GM19043 (cell line): ENCODE results near the gene PLCB3.
A peak's percentile ranks its signal among the peaks of the same experiment; 100 is the strongest.

Source experiments
- ATAC-seq: cut with Tn5 transposase; IDR thresholded peaks from one replicate; pipeline ENCODE4 v1.9.1; 2021; ENCODE audit warnings: low read depth; ENCODE audit not compliant: unreplicated experiment

PLCB3 gene

DNA sequence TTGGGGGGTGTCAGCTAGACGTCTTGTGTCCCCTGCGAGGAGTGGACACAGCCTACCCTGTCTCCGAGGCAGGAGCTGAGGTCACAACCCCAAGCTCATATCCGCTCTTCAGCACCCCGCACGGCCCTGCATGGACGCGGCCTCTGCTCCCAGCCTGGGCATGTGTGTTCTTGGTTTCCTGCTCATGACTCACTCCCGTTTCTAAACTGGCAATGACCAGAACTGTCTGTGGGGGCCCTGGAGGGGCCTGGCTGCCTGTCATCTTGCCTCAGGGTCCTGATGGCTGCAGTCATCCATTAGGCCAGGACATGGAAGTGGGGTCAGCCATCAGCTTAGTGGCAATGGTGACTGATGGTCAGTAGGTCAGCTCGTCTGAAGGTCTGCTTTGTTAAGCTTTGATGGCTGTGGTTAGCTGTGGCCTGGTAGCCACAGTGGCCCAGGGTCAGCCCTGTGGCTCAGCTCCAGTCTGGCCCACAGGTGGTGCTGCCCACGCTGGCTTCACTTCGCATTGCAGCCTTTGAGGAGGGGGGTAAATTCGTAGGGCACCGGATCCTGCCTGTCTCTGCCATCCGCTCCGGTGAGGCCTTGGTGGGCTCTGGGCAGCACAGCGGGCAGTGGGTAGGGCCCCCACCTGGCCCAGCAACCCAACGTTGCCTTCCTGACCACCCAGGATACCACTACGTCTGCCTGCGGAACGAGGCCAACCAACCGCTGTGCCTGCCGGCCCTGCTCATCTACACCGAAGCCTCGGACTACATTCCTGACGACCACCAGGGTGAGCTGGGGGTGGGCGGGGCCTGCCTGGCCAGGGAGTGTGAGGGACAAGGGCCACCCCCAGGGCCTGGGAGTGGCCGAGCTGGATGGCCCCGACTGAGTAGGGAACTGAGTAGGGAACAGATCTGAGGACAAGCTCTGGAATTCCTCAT is 12.0 kb downstream of the PLCB3 start:
- ATAC-seq = no peak

DNA sequence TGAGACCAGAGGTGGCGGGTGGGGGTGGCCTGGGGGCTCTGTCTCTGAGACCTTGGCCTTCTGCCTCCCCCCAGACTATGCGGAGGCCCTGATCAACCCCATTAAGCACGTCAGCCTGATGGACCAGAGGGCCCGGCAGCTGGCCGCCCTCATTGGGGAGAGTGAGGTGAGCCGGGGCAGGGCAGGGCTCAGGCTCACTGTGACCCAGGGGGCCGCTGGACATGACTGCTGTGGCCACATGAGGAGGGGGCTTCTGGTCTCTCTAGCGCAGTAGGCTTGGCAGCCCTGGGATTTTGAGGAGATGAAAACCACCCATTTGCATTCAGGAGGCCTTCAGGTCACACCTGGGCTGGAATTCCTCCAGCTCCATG is 12.6 kb downstream of the PLCB3 start:
- ATAC-seq = no peak

GRCh38 chr11:64264371-64264852 is 13.1 kb downstream of the PLCB3 start:
- no peak for ATAC-seq

GRCh38 chr11:64265176-64266160 is 14.1 kb downstream of the PLCB3 start:
- ATAC-seq = no peak

DNA sequence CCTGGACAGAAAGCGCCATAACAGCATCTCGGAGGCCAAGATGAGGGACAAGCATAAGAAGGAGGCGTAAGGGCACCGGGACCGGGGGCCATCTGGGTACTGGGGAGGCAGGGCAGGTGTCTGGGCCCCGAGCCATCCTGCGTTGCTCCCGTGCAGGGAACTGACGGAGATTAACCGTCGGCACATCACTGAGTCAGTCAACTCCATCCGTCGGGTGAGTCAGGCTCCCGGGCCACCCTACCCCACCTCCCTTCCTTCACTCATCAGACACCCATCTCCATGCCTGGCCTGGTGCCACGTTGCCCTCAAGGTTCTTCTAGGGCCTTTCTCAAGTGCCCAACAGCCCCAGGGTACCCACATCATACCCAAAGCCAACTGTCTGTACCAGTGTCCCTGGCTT is 15.0 kb downstream of the PLCB3 start:
- no peak for ATAC-seq

DNA sequence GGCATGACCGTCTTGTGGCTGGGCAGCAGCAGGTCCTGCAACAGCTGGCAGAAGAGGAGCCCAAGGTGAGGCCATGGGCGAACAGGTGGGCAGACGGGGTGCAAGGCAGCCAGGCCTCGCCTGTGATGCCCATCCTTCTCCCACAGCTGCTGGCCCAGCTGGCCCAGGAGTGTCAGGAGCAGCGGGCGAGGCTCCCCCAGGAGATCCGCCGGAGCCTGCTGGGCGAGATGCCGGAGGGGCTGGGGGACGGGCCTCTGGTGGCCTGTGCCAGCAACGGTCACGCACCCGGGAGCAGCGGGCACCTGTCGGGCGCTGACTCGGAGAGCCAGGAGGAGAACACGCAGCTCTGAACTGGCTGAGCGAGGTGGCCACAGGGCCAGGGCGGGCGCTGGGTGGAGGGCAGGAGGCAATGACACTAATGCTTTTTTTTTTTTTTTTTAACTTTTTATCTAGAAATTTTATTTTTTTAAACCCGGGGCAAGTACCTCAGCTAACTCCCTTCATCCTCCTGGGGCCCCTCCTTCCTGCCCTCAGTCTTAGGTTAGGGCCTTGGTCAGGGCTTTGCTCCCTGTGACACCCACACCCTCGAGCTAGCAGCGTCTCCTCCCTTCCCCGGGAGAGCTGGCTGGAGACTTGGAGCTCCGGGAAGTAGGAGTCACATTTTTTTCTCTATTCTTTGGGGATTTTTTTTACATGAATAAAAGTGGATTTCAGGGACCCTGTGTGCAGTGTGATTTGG is 16.0 kb downstream of the PLCB3 start:
- ATAC-seq = no peak

DNA sequence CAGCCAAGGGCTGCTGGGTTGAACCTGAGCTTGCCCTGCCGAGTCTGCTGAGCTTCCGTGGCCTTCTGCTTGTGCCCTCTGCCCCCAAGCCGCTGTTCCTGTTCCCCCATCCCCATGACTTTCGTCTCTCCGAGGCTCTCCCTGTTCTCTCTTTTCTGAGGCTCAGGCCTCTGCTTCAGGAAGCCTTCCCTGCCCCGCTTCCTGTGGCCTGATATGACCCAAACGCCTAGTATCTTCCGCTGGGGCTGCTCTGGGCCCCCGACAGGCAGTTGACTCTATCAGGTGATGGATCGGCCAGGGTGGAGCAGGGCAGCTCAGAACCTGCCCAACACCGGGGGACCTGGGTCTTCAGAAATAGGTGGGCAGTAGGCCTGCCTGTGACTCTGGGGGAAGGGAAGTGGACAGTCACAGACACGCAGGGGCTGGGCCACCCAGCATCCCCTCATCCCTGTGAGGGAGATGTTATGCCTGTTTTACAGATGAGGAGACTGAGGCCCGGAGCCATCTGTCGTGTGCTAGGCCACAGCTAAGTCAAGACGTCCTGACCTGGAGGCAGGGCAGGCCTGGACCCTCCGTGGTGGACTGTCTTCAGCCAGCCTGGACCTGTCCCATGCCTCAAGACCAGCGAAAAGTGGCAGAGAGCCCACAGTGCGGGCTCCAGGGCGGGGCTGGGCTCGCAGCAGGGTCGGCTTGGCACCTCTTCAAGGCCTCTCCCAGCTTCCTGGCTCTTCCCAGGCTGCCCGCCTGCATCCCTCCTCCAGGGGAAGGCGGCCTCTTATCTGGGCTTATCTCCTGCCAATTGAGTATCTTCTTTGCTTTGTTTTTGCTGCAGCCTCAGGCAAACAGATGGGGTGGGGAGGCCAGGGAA is 16.9 kb downstream of the PLCB3 start:
- ATAC-seq = no peak

GRCh38 chr11:64268893-64269539 is 17.7 kb downstream of the PLCB3 start:
- no peak for ATAC-seq

- peak; percentile 69 for ATAC-seq
Measured at GRCh38 chr11:64269540-64270220, 18.4 kb downstream of the PLCB3 start.

GRCh38 chr11:64275031-64275800 is 23.9 kb downstream of the PLCB3 start:
- no peak for ATAC-seq

- ATAC-seq = no peak
Measured at GRCh38 chr11:64275841-64276240, 24.5 kb downstream of the PLCB3 start.

GRCh38 chr11:64276653-64277431 is 25.5 kb downstream of the PLCB3 start:
- ATAC-seq = no peak

DNA sequence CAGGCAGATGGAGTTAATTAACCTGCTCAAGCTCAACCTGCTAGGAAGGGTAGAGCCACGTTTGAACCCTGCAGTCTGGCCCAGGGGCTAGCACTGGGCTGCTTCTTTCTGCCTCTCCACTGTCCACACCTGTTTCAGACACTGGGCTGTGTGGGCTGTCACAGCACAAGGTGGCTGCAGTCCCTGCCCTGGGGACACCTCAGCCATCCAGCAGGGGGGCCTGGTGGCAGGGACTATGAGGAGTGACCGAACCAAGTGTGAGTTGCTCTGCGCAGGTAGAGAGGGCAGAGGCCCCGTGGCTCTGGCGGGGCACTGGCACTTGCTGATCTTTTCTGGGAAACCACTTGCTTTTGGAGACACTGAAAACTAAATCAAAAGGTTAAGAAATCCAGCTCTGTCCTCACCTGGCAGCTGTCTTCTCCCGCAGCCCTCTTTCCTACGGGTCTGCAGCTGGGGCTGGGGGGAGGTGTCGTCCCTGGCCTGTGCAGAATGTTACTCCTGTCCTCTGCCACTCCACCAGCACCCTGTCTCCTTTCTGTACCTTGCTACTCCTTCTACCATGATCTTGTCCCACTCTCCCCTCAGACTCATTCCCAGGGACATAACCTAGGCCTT is 27.4 kb downstream of the PLCB3 start:
- no peak for ATAC-seq

- no peak for ATAC-seq
Measured at GRCh38 chr11:64281957-64282770, 30.8 kb downstream of the PLCB3 start.

DNA sequence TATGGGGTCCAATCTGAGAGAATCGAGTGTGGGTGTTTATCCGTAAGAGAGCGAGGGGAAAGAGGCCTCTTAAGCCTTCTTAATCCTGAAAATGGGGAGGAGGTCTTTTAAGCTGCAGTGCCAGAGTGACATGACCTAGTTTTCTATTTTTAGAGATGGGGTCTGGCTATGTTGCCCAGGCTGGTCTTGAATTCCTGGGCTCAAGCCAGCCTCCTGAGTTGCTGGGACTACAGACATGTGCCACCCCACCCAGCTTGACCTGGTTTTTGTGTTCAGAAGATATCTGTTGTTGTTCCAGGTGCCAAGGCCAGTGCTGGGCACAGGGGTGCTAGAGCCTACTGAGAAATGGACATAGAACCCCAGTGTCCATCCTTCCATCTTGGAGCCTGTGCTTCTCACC is 31.8 kb downstream of the PLCB3 start:
- no peak for ATAC-seq
